Activated CD4-positive, CD25-positive, alpha-beta regulatory T cell (primary cell): ENCODE measurements around the gene GIPC3.

Source experiments
- DNase-seq, 4 experiments: peaks; one replicate each; lab custom pipeline; 2025; lab: John Stamatoyannopoulos, UW

GIPC3 gene

GRCh38 chr19:3605361-3605760 is 20.1 kb downstream of the GIPC3 start:
- no peak for DNase-seq

DNA sequence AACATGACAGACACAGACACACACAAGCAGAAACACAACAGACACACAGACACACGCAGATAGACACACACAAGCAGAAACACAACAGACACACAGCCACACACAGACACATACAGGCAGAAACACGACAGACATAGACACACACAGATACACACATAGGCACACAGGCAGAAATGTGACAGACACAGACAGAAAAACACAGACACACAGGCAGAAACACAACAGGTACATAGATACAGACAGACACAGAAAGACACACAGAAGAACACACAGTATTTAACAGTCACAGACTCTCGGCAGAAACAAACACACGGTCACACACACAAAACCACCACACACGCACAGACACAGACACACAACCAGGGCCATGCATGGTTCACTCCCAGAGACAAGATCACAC is 20.5 kb downstream of the GIPC3 start:
- DNase-seq, result no peak

DNA sequence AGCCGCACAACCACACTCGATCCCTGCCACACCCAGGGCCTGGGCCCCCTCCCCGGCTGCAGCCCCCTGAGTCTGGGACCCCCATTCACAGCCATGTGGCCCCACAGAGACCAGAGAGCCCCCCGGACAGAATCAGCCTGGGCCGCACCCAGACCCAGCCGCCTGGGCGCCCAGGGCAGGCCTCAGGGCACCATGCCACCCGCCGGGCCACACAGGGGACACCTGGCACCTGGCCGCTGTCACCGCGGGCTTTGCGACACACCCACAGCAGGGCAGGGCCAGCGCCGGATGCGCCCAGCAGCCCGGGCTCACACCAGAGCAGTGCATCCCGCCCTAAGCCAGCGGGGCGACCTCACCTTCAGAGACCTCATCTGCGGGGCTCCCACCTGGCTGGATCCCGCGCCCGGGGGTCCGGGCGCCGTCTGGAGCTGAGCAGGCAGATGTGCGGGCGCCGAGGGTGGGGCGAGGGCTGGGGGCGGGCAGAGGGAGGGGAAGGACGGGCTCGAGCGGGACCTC is 21.0 kb downstream of the GIPC3 start:
- DNase-seq, result no peak

- DNase-seq, result peak in 3 of 4 experiments; percentile 14 to 23 (median 21)
Observed at GRCh38 chr19:3606690-3607289, 21.5 kb downstream of the GIPC3 start, which contains the start of gene TBXA2R. TSS of gene TBXA2R (minus strand) at chr19:3606875. CDS start at chr19:3600634, 6,241 bp downstream.

- DNase-seq, result no peak
Observed at GRCh38 chr19:3607303-3608078, 22.2 kb downstream of the GIPC3 start.

- no peak for DNase-seq
Observed at GRCh38 chr19:3608079-3608641, 22.9 kb downstream of the GIPC3 start.

DNA sequence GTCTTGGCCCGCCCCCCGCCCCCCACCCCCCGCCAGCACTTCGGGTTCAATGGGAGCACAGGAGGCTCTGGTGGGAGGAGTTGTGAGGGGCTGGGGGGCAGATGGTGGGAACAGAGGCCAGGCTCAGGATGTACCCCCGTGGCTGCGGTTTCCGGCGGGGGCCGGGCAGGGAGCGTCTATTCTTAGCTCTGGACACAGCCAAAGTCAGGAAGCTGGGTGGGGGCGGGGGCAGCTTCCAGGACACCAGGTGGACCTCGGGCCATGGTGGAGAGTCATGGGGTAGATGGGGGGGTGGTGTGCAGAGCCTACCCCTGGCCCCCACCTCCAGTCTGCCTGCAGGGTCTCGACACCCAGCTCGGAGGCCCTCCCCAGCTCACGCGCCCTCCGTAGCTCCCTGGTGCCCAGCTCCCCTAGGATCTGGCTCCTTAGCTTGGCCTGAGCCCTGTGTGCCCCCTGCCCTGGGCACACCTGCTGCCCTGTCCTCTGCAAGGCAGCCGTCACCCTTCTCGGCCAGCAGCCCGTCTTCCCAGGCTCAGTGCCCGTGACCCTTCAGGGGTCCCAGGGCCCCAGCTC is 23.6 kb downstream of the GIPC3 start:
- no peak for DNase-seq

GRCh38 chr19:3609779-3610719 is 24.8 kb downstream of the GIPC3 start:
- DNase-seq, result no peak

DNA sequence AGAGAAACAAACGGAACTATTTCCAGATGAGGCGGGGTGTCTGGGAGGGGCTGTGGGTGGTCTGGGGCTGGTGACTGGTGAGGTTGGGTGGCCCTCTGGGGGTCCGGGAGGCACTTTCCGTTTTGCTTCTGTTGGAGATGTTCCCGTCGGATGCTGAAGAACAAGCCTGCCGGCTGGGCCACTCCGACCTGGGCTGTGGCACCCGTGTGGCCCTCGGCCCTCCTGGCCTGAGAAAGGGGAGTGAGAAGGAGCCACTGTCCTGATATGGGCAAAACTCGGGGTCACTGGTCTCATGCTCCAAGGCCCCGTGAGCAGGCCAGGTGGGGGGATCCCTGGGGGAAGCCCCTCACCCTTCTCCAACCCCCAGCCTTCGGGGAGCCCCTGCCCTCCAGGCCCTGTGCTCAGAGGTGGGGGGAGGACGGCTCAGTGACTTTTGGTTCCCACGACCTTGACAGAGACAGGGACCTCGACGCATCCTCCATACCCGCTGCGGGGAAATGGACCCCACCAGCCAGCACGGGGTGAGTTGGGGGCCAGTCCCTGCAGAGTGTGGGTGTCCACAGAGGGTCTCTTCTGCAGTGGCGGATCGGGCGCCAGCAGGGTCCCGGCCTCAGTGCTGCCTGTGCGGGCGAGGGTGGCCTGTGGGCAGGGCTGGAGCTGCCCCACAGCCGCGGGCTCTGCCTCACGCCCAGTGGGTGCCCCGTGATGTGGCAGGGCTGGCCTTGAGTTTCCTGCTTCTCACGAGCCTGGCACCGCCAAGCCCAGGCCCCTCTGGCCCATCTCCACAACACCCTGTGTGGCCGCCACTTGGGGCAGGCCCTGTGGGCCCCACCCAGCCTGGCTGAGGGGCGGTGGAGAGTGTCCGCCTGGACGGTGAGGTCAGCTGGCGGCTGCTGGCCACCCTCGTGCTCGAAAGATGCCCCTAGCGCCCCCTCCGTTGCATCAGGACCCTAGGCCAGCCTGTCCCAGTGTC is 25.8 kb downstream of the GIPC3 start:
- no peak for DNase-seq

DNA sequence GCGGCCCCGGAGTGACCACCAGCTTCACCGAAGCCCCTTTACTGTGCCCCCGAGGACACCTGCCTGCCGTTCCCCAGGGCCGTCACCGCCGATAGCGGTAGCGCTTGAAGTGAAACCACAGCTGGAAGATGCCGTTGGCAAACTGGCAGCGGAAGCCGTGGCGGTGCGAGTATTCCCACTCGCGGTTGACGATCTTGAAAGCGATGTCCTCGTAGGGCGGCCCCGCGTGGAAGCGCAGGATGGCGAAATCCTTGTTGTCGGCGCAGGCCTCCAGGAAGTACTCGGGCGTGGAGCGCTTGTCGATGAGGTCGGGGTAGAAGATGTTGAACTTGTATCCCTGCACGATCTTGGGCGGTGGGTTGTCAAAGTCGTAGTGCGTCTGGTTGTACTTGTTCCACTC is 26.6 kb downstream of the GIPC3 start:
- no peak for DNase-seq

DNA sequence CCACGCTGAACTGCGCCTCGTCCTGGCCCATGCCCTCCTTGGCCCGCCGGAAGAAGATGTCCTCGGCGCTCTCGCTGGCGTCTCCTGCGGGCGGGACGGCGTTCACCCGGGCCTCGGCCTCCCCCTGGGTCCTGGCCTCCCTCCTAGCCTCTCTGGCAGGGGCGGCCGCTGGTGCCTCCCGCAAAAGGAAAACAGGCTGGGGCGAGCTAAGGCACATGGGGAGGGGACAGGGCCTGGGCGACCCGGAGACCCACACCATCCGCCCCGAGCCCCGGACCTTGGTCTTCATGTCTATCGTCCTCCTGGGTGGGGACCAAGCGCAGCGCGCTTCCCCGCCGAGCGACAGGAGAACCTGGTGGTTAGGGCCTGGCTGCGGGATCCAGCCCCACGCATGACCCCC is 27.1 kb downstream of the GIPC3 start:
- no peak for DNase-seq

DNA sequence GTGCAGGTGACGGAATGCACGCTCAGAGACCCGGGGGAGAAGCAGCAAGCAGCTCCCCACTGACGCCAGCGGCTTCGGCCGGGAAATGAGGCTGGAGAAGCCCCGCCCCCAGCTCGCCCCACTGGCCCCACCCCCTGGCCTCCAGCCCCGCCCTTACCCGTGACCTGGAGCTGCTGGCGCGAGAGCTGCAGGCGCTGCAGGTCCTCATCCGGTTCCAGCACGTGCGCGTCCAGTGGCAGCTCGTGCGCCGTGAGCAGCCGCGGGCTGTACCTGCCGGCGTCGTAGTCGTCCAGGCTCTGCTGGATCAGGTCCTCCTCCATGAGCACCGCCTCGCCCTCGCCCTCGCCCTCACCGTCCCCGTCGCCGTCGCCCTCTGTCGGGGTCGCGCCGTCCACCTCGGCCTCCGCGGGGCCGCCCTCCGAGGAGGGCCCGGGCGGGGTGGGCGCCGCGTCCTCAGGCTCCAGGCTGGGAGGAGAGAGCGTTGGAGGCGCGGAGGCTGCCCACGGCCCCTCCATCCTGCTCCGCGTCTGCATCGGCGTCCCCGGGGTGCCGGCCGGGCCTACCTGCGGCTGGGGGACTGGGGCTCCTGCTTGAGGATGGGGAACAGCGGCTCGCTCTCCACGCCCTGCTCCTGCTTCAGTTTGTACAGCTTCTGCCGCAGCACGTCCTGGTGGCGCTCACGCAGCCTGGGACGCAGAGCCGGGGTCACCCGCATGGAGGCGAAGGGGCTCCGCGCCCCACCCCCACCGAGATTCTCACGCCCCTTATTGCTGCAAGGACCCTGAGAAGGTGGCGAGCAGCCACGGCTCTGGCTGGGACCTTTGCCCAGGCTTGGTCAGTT is 27.8 kb downstream of the GIPC3 start:
- DNase-seq, result no peak

- no peak for DNase-seq
Observed at GRCh38 chr19:3613818-3614661, 28.8 kb downstream of the GIPC3 start.

GRCh38 chr19:3614858-3615505 is 29.7 kb downstream of the GIPC3 start:
- no peak for DNase-seq

GRCh38 chr19:3615524-3616135 is 30.4 kb downstream of the GIPC3 start:
- no peak for DNase-seq

DNA sequence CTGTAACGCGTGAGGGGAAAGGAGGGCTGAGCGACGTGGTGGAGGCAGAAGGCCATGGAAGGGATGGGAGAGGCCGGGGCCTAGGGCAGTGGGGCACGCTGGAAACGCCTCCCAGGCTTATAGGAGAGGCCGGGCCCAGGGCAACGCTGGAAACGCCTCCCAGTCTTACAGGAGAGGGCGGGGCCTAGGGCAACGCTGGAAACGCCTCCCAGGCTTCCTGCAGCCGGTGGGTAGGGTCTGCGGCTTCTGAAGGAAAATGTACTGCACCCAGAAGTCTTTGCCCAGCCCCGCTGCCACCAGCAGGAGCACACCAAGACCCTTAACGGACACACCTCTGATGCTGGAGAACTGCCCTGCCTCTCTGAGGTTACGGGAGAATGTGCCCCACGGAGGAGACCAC is 32.2 kb downstream of the GIPC3 start:
- no peak for DNase-seq

DNA sequence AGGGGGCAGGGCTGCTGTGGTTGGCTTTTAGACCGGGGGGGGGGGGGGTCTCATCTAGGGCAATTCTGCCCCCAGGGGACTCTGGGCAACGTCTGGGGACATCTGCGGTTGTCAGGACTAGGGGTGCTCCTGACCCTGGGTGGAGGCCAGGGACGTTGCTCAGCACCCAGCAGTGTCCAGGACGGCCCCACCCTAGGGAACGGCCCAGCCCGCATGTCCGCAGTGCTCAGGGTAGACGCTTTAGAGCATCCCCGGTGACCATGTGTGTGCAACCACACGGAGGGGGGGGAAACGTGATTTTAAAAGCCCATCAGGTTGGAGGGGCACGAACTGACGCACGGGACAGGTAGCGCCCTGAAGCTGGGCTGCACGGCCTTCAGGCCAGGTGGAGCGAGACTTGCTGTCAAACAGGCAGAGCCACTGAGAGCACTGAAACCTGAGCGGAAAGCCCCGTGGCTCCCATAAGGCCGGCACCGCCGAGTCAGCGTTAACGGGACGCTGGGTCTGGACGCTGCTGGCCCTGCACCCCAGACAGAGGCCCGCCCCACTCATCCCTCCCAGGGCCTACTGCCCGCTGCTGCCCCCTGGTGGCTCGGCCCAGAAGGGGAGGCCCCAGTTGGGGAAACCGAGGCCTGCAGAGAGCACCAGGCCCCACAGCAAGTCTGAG is 33.0 kb downstream of the GIPC3 start:
- DNase-seq, result peak in 3 of 4 experiments; percentile 33 to 53 (median 41)
